GM19455 (cell line): ENCODE data around the gene TPSD1.
"Not testable (repeated sequence)": the region's sequence is repeated elsewhere in the genome, so short reads cannot be mapped to it uniquely, and the experiment has no call there.

Experiments used
- ATAC-seq: cut with Tn5 transposase; IDR thresholded peaks from one replicate; pipeline ENCODE4 v1.9.1; 2021; ENCODE audit not compliant: unreplicated experiment

Gene TPSD1

DNA sequence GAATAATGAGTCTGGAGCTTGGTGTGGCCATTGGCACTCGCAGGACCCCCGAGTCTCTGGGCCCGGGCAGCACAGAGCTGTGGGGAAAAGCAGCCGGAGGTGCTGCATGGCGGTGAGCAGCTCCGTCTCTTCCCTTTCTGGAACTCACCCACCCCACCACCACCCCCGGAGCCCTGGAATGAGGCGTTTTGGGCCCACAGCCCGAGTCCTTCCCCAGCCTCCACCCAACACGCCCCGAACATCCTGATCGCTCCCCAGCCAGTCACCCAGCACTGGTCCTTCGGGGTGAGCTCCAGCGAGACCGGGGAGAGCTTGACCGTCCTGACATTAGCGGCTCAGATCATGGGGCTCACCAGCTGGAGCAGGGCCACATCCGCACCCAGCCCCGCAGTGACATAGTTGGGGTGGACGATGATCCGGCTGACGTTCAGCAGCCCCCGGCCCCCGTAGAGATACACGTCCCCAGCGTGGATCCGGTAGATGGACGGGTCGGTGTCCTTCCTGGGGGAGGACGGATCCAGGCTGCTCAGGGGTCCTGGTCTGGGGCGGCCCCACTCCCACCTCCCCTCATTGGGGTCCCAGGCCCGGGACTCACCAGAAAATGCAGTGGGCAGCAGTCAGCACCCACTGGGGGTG is 6.5 kb downstream of the TPSD1 start:
- no peak for ATAC-seq

DNA sequence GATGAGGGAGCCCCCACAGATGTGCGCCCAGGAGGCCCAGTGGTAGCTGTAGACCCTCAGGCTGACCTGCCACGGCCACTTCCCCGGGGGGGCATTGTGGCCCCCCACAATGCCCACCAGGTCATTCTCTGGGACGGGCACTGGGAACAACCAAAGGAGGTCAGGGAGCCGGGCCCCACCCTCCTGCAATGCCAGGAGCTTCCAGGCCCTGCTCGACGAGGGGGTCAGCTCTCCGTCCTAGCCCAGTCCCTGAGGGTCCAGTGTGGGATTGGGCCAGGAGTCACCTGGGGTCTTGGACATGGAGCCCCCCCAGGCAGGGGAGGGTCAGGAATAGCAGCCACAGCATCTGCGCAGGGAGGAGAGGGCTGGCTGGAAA is 7.0 kb downstream of the TPSD1 start:
- no peak for ATAC-seq

GRCh38 chr16:1263591-1264344 is 7.9 kb downstream of the TPSD1 start:
- ATAC-seq: no peak

GRCh38 chr16:1264345-1265089 is 8.6 kb downstream of the TPSD1 start:
- ATAC-seq: no peak

DNA sequence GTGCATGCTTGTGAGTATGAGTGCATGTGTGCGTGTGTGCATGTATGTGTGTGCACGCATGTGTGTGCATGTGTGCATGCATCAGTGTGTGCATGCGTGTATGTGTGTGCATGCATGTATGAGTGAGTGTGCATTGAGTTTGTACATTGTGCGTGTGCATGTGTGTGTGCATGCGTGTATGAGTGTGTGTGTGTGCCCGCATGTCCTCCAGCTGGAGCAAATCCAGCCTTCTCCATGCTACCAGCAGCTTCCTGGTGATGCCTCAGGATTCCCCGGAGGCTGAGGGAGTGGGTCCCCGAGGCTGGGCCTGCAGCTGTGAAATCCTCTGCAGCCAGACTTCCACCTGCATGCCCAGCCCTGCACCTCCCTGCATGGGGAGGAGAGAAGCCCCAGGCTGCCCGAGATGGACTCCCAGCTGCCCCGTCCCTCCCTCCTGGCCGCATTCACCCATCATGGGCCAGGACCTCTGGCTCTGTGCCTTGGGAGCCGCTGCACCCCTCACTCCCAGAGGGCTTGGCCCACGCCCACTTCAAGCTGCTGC is 9.3 kb downstream of the TPSD1 start:
- ATAC-seq: no peak

- ATAC-seq: no peak
Observed at GRCh38 chr16:1265826-1266225, 10.0 kb downstream of the TPSD1 start.

- ATAC-seq: not testable (repeated sequence)
Observed at GRCh38 chr16:1269418-1269817, 13.5 kb downstream of the TPSD1 start.

DNA sequence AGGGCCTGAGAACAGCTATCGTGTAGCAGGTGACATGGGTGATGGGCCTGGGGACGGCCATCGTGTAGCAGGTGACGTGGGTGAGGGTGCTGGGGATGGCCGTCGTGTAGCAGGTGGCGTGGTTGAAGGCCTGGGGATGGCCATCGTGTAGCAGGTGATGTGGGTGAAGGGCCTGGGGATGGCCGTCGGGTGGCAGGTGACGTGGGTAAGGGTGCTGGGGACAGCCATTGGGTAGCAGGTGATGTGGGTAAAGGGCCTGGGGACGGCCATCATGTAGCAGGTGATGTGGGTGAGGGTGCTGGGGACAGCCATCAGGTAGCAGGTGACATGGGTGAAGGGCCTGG is 15.5 kb downstream of the TPSD1 start:
- ATAC-seq: no peak

DNA sequence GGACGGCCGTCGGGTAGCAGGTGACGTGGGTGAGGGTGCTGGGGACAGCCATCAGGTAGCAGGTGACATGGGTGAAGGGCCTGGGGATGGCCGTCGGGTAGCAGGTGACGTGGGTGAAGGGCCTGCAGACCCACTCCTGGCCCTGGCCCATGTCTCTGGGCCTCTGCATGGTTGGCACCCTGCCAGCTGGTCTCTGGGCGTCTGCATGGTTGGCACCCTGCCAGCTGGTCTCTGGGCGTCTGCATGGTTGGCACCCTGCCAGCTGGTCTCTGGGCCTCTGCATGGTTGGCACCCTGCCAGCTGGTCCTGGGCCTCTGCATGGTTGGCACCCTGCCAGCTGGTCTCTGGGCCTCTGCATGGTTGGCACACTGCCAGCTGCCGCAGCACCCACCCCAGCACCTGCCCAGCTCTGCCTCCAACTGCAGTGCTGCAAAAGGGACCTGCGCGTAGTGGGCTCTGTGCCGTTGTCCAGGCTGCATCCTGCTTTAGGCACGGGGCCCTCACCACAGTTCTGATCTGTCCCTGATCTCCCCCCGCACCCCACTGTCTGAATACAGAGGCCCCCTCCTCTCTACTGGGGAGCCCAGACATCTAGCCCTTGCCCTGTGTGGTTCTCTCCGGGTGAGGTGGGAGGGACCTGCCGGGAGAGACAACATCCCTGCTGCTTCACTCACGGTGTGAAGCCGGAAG is 16.0 kb downstream of the TPSD1 start:
- ATAC-seq: not testable (repeated sequence)

DNA sequence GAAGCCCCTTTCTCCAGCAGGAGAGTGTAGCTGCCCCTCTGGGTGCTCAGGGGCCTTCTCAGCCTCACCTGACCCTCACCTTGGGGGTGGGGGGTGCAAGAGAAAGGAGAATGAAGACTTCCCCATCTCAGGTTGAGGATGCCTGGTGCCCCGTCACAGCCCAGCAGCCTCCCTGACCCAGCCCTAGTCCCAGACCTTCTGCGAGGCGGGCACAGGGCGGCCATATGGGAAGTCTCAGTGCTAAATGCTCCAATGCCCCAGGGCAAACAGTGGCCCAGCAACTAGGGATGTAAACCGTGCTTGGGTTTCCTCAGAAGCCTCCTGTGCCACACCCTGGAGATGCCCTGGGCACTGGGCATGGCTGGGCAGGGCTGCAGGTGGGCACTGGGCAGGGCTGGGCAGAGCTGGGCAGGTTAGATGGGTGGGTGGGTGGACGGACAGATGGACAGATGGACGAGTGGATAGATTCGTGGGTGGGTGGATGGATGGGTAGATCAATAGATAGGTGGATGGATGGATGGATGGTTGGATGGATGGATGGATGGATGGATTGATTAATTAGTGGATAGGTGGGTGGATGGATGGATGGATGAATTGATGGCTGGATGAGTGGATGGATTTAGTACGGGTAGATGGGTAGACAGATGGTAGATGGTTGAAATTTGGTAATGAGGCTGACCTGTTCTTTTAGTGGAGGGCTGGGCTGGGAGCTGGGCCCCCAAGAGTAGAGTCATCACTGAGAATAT is 16.8 kb downstream of the TPSD1 start:
- no peak for ATAC-seq

GRCh38 chr16:1273816-1274215 is 17.9 kb downstream of the TPSD1 start:
- no peak for ATAC-seq

- ATAC-seq: no peak
Observed at GRCh38 chr16:1274767-1275166, 18.9 kb downstream of the TPSD1 start.

GRCh38 chr16:1275791-1276579 is 20.1 kb downstream of the TPSD1 start:
- no peak for ATAC-seq

GRCh38 chr16:1276580-1276878 is 20.7 kb downstream of the TPSD1 start:
- ATAC-seq: no peak

- no peak for ATAC-seq
Observed at GRCh38 chr16:1277151-1277598, 21.3 kb downstream of the TPSD1 start.

DNA sequence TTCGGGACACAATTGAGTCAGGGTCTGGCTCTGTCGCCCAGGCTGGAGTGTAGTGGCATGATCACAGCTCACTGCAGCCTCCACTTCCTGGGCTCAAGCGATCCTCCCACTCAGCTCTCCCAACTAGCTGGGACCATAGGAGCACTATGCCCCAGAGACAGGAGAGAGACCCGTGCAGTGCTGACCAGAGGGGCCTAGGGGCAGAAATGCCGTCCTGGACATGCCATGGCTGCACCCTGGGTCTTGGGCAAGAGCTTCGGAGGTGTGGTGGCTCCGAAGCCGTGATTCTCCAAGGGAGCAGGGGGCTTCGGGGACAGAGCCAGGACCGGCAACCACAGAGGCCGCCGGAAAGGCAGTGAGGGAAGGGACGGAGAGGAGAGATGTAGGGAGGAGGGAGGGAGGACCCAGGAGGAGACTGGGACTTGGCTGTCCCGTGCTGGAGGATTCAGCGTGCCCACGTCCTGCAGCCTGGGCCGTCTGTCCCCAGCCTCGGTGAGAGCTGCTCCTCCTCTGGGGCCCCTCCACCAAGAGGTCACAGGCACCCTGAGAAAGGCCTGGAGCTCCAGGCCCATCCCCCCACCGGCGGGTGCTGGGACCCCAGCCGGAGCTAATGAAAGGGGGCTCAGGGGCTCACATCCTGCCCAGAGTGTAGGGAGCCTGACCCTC is 21.9 kb downstream of the TPSD1 start:
- no peak for ATAC-seq

GRCh38 chr16:1278477-1278876 is 22.6 kb downstream of the TPSD1 start:
- ATAC-seq: no peak

GRCh38 chr16:1279081-1279944 is 23.4 kb downstream of the TPSD1 start:
- ATAC-seq: no peak
